ENCODE results near the gene NEURL1.
A peak's percentile ranks its signal among the peaks of the same experiment; 100 is the strongest.

NEURL1 gene

GRCh38 chr10:103554488-103555324, 61.2 kb downstream of the NEURL1 start:
- Histone ChIP-seq H3K27me3 (ENCODE audit: control insufficient read depth, insufficient read depth, low read length) (no peaks in the 10 kb centered on the region), H3K79me2 (peaks cover 9% of the 10 kb centered on the region), H2AFZ (peak overlapping the region; percentile 75), H3K4me3 (ENCODE audit: low read depth, low read length) (no peak overlapping the region), H3K9ac (no peak overlapping the region), H3K4me2 (ENCODE audit: low read length) (peak overlapping the region; percentile 69), H3K4me1 (peaks cover 22% of the 10 kb centered on the region), H3K27ac (peak overlapping the region; percentile 41), H3K9me3 (ENCODE audit: control insufficient read depth, low read length) (no peaks in the 10 kb centered on the region), H3K36me3 (ENCODE audit: control insufficient read depth, insufficient read depth, low read length) (no peaks in the 10 kb centered on the region)
- TF ChIP-seq CTCF (IDR thresholded peaks at IDR 0.05): no peak

GRCh38 chr10:103555325-103555649, 61.8 kb downstream of the NEURL1 start:
- no peaks in the 10 kb centered on the region for H3K9me3 ChIP-seq (ENCODE audit: control insufficient read depth, low read length)
- peak overlapping the region; percentile 75 for H2AFZ ChIP-seq
- H3K4me1 ChIP-seq: peaks cover 21% of the 10 kb centered on the region
- H3K9ac ChIP-seq: peak overlapping the region; percentile 53
- no peaks in the 10 kb centered on the region for H3K36me3 ChIP-seq (ENCODE audit: control insufficient read depth, insufficient read depth, low read length)
- no peak for TF ChIP-seq CTCF (IDR thresholded peaks at IDR 0.05)
- H3K27ac ChIP-seq: no peak overlapping the region
- no peaks in the 10 kb centered on the region for H3K27me3 ChIP-seq (ENCODE audit: control insufficient read depth, insufficient read depth, low read length)
- H3K4me3 ChIP-seq (ENCODE audit: low read depth, low read length): no peak overlapping the region
- peak overlapping the region; percentile 69 for H3K4me2 ChIP-seq (ENCODE audit: low read length)
- H3K79me2 ChIP-seq: peaks cover 14% of the 10 kb centered on the region

GRCh38 chr10:103555712-103556111, 62.2 kb downstream of the NEURL1 start:
- H2AFZ ChIP-seq: peak overlapping the region; percentile 75
- no peak overlapping the region for H3K4me3 ChIP-seq (ENCODE audit: low read depth, low read length)
- peaks cover 14% of the 10 kb centered on the region for H3K79me2 ChIP-seq
- no peaks in the 10 kb centered on the region for H3K27me3 ChIP-seq (ENCODE audit: control insufficient read depth, insufficient read depth, low read length)
- TF ChIP-seq CTCF (IDR thresholded peaks at IDR 0.05): no peak
- peak overlapping the region; percentile 53 for H3K9ac ChIP-seq
- H3K4me2 ChIP-seq (ENCODE audit: low read length): peak overlapping the region; percentile 69
- H3K27ac ChIP-seq: no peak overlapping the region
- no peaks in the 10 kb centered on the region for H3K9me3 ChIP-seq (ENCODE audit: control insufficient read depth, low read length)
- peaks cover 21% of the 10 kb centered on the region for H3K4me1 ChIP-seq
- H3K36me3 ChIP-seq (ENCODE audit: control insufficient read depth, insufficient read depth, low read length): no peaks in the 10 kb centered on the region

- H3K9me3 ChIP-seq (ENCODE audit: control insufficient read depth, low read length): no peaks in the 10 kb centered on the region
- H3K4me3 ChIP-seq (ENCODE audit: low read depth, low read length): no peak overlapping the region
- H3K4me2 ChIP-seq (ENCODE audit: low read length): no peak overlapping the region
- peaks cover 21% of the 10 kb centered on the region for H3K4me1 ChIP-seq
- H3K27ac ChIP-seq: no peak overlapping the region
- H3K27me3 ChIP-seq (ENCODE audit: control insufficient read depth, insufficient read depth, low read length): no peaks in the 10 kb centered on the region
- no peak overlapping the region for H2AFZ ChIP-seq
- TF ChIP-seq CTCF (IDR thresholded peaks at IDR 0.05): no peak
- H3K79me2 ChIP-seq: peaks cover 14% of the 10 kb centered on the region
- H3K9ac ChIP-seq: peak overlapping the region; percentile 7
- no peaks in the 10 kb centered on the region for H3K36me3 ChIP-seq (ENCODE audit: control insufficient read depth, insufficient read depth, low read length)
These were observed 63.0 kb downstream of the NEURL1 start for GRCh38 chr10:103556383-103557007.

Measured in parathyroid adenoma (tissue), 2 donors.